Stomach (tissue), 4 donors: ENCODE data around the gene ZNF157.

ENCODE experiments used
- EP300 ChIP-seq: sonication (generic); formaldehyde crosslinking; IDR thresholded peaks from one replicate; pipeline ENCODE4 v1.6.1; 2017; ENCODE audit warnings: antibody characterized with exemption
- POLR2A ChIP-seq, 4 donors: fragments of 450-650 bp; IDR thresholded peaks; one replicate each; pipeline ENCODE4 v1.6.1; 2016; ENCODE audit warnings: antibody characterized with exemption in 4 of 4, control low read depth in 2 of 4, mild to moderate bottlenecking in 1 of 4, moderate library complexity in 1 of 4
- POLR2AphosphoS5 ChIP-seq, 3 donors: sonication (generic); formaldehyde crosslinking; IDR thresholded peaks; one replicate each; pipeline ENCODE4 v1.6.1; 2016; ENCODE audit warnings: antibody characterized with exemption in 3 of 3
- TF ChIP-seq, protein P1 (sequence below), 7 experiments: fragments of 450-650 bp in 4 of 7; fragments of 200-600 bp in 3 of 7; sonication (generic) in 3 of 7; IDR thresholded peaks; one replicate each; pipeline ENCODE4 v1.5.1; 2016 to 2019; ENCODE audit warnings: antibody characterized with exemption in 7 of 7, control low read depth in 2 of 7, mild to moderate bottlenecking in 1 of 7

- TF ChIP-seq EP300, result no peak
- TF ChIP-seq, protein P1, sequence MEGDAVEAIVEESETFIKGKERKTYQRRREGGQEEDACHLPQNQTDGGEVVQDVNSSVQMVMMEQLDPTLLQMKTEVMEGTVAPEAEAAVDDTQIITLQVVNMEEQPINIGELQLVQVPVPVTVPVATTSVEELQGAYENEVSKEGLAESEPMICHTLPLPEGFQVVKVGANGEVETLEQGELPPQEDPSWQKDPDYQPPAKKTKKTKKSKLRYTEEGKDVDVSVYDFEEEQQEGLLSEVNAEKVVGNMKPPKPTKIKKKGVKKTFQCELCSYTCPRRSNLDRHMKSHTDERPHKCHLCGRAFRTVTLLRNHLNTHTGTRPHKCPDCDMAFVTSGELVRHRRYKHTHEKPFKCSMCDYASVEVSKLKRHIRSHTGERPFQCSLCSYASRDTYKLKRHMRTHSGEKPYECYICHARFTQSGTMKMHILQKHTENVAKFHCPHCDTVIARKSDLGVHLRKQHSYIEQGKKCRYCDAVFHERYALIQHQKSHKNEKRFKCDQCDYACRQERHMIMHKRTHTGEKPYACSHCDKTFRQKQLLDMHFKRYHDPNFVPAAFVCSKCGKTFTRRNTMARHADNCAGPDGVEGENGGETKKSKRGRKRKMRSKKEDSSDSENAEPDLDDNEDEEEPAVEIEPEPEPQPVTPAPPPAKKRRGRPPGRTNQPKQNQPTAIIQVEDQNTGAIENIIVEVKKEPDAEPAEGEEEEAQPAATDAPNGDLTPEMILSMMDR (IDR thresholded peaks at IDR 0.05), result no peak
- no peak for TF ChIP-seq POLR2AphosphoS5 (IDR thresholded peaks at IDR 0.05)
- no peak for TF ChIP-seq POLR2A (IDR thresholded peaks at IDR 0.05)
These were observed 77.2 kb downstream of the ZNF157 start for GRCh38 chrX:47447607-47448006.
